DOHH2 (cell line): ENCODE measurements around the gene ATAT1.

Experiments
- CTCF ChIP-seq: fragments of 200-600 bp; sonication (generic); IDR thresholded peaks from one replicate; pipeline ENCODE4 v1.5.1; 2014; ENCODE audit warnings: antibody characterized with exemption, mild to moderate bottlenecking, low read depth, low read length; ENCODE audit not compliant: poor library complexity, severe bottlenecking
- EZH2phosphoT487 ChIP-seq: fragments of 200-600 bp; sonication (generic); IDR thresholded peaks from 2 replicates; pipeline ENCODE4 v1.6.1; 2017; ENCODE audit warnings: borderline replicate concordance, mild to moderate bottlenecking, antibody characterized with exemption, low read length, moderate library complexity, mixed read lengths

GRCh38 chr6:30689985-30690384, 63.3 kb downstream of the ATAT1 start:
- TF ChIP-seq CTCF (no peak), EZH2phosphoT487 (no peak)
